Smooth muscle cell (in vitro differentiated cells): ENCODE measurements around the gene STXBP2. TPM values are rescaled to one million over a fixed set of nuclear protein-coding genes. Genes with fewer than 3 reads are reported as not detected.

Source experiments
- DNase-seq: peaks from one replicate; lab custom pipeline; 2025; ENCODE audit not compliant: unreplicated experiment; lab: John Stamatoyannopoulos, UW
- H2AFZ ChIP-seq: fragments of 200-600 bp; sonication (generic); 2 replicates; pipeline ENCODE4 v1.6.0; 2016; ENCODE audit warnings: antibody characterized with exemption, low read depth, mild to moderate bottlenecking
- H3F3A ChIP-seq: fragments of 200-600 bp; sonication (generic); 2 replicates; pipeline ENCODE4 v1.6.0; 2017; ENCODE audit warnings: antibody characterized with exemption, low read depth
- H3K27ac ChIP-seq: fragments of 200-600 bp; sonication (generic); 2 replicates; pipeline ENCODE4 v1.5.1; 2016; ENCODE audit warnings: low read depth, mild to moderate bottlenecking
- H3K27me3 ChIP-seq: fragments of 200-600 bp; sonication (generic); 2 replicates; pipeline ENCODE4 v1.6.1; 2016; ENCODE audit warnings: low read depth, mild to moderate bottlenecking
- H3K36me3 ChIP-seq: fragments of 200-600 bp; sonication (generic); 2 replicates; pipeline ENCODE4 v1.5.1; 2016; ENCODE audit warnings: low read depth
- H3K4me1 ChIP-seq: fragments of 200-600 bp; sonication (generic); 2 replicates; pipeline ENCODE4 v1.5.1; 2016; ENCODE audit warnings: low read depth
- H3K4me2 ChIP-seq: fragments of 200-600 bp; sonication (generic); 2 replicates; pipeline ENCODE4 v1.6.0; 2016; ENCODE audit warnings: mild to moderate bottlenecking
- H3K4me3 ChIP-seq: fragments of 200-600 bp; sonication (generic); 2 replicates; pipeline ENCODE4 v1.5.1; 2016; ENCODE audit warnings: mild to moderate bottlenecking
- H3K79me2 ChIP-seq: fragments of 200-600 bp; sonication (generic); 2 replicates; pipeline ENCODE4 v1.6.0; 2016; ENCODE audit warnings: low read depth, mild to moderate bottlenecking
- H3K9ac ChIP-seq: fragments of 200-600 bp; sonication (generic); 2 replicates; pipeline ENCODE4 v1.6.0; 2016; ENCODE audit warnings: low read depth
- H3K9me3 ChIP-seq: fragments of 200-600 bp; sonication (generic); replicated peaks from 2 replicates; pipeline ENCODE4 v1.5.1; 2016; ENCODE audit warnings: low read depth
- H4K20me1 ChIP-seq: fragments of 200-600 bp; sonication (generic); 2 replicates; pipeline ENCODE4 v1.6.0; 2016; ENCODE audit warnings: low read depth
- CTCF ChIP-seq: fragments of 200-600 bp; sonication (generic); IDR thresholded peaks from 2 replicates; pipeline ENCODE4 v1.5.1; 2017; ENCODE audit warnings: borderline replicate concordance, mild to moderate bottlenecking, antibody characterized with exemption; ENCODE audit not compliant: insufficient read depth, poor library complexity, severe bottlenecking
- WGBS: methylation state at CpG from one replicate; pipeline ENCODE4 v1.1.7; 2016; ENCODE audit warnings: low lambda C conversion rate; 5-methylcytosine and 5-hydroxymethylcytosine counted together
- polyA plus RNA-seq: library from polyadenylated mRNA; unstranded; fragments of >200 nt; fragmentation: Nextera tagmentation; extraction: Ambion mirVana; gene quantifications from 2 replicates; pipeline ENCODE4 v1.2.1, GENCODE V29; 2016
- total RNA-seq: library from RNA; depleted of rRNA; stranded (reverse); fragments of >200 nt; gene quantifications from 2 replicates; pipeline ENCODE4 v1.2.3, GENCODE V29; 2014

Gene STXBP2
- 11.6 and 17.8 TPM in 2 replicates for total RNA-seq
- 32.7 and 67.2 TPM in 2 replicates for polyA plus RNA-seq

DNA sequence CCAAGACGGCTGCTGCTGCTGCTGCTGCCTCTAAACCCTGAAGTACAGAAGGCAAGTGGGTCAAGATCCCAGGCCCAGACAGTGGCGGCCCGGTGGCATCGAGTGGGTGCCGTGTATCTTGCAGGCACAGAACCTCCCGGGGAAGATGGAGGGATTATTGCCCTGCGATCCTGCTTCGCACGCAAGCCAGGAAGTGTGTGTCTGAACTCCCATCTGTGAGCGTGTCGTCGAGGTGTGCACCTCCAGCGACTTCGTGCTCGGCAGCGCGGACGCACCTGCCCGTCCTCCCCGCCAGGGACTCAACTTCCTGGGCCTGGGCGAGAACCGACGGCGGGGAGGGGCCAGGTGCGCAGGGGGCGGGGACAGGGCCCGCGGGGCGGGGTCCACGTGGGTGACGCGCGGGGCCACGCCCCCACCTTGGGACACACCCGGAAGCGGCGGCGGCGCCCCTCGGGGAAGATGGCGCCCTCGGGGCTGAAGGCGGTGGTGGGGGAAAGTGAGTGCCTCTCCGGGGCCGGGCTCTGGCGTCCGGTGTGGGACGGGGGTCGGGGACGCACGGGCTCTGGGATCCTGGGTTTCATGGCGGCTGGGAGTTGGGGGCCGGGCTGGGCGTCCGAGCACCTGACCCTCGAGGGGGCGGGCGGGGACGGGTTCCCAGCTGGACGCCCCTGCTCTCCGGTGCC, at the start of gene STXBP2:
TSS of gene STXBP2 (plus strand) at position 420 of the 683 bp plus-strand sequence. CDS start at position 460, 40 bp downstream.
- Histone ChIP-seq H3K36me3 (no peaks in the 10 kb centered on the region), H3K4me1 (no peaks in the 10 kb centered on the region), H3F3A (no peaks in the 10 kb centered on the region), H2AFZ (no peak within 1 kb of the TSS), H3K4me2 (peak within 1 kb of the TSS; percentile 82), H3K9me3 (no peaks in the 10 kb centered on the region), H3K9ac (peak within 1 kb of the TSS; percentile 62), H3K27ac (no peak within 1 kb of the TSS), H3K27me3 (peaks cover 30% of the 10 kb centered on the region), H3K4me3 (peak within 1 kb of the TSS; percentile 58), H4K20me1 (no peaks in the 10 kb centered on the region), H3K79me2 (no peaks in the 10 kb centered on the region)
- WGBS: 27% methylated on average over 24 of the region's 61 CpGs
- no peak for TF ChIP-seq CTCF
- no peak for DNase-seq

GRCh38 chr19:7589822-7590221, 47.1 kb upstream of the STXBP2 start:
- no peak for TF ChIP-seq CTCF
- Histone ChIP-seq H3K4me3 (no peak overlapping the region), H2AFZ (no peak overlapping the region), H3K27me3 (peaks cover 17% of the 10 kb centered on the region), H3K4me2 (no peak overlapping the region), H3K4me1 (no peaks in the 10 kb centered on the region), H4K20me1 (no peaks in the 10 kb centered on the region), H3K79me2 (no peaks in the 10 kb centered on the region), H3K9ac (no peak overlapping the region), H3F3A (no peaks in the 10 kb centered on the region), H3K36me3 (no peaks in the 10 kb centered on the region), H3K27ac (no peak overlapping the region), H3K9me3 (no peaks in the 10 kb centered on the region)
- WGBS: 94% methylated on average over 7 of the region's 7 CpGs
- DNase-seq: no peak

- Histone ChIP-seq H2AFZ (no peak overlapping the region), H3K4me3 (no peak overlapping the region), H3K9me3 (no peaks in the 10 kb centered on the region), H3K27me3 (peaks cover 21% of the 10 kb centered on the region), H3K9ac (no peak overlapping the region), H3K79me2 (no peaks in the 10 kb centered on the region), H3K27ac (no peak overlapping the region), H3K4me2 (no peak overlapping the region), H3K36me3 (no peaks in the 10 kb centered on the region), H3K4me1 (no peaks in the 10 kb centered on the region), H3F3A (no peaks in the 10 kb centered on the region), H4K20me1 (no peaks in the 10 kb centered on the region)
- no peak for TF ChIP-seq CTCF
- DNase-seq: no peak
- 61% methylated on average over 8 of the region's 8 CpGs for WGBS
These were observed 46.7 kb upstream of the STXBP2 start for GRCh38 chr19:7590256-7590655.
